Fibroblast of the conjunctiva (primary cell): Measurements from ENCODE around the gene TRIM32.

Experiments used
- DNase-seq: peaks from one replicate; pipeline ENCODE4 v3.0.0-alpha.2; 2010; ENCODE audit warnings: low read depth

Gene TRIM32

GRCh38 chr9:116687074-116687753 is at the start of gene TRIM32:
TRIM32 (plus strand) TSS chr9:116687305; CDS start chr9:116697743, 10,438 bp downstream.
- DNase-seq: peak; percentile 69

GRCh38 chr9:116639251-116639741 is 47.8 kb upstream of the TRIM32 start:
- DNase-seq: no peak

GRCh38 chr9:116641292-116642059 is 45.6 kb upstream of the TRIM32 start:
- DNase-seq: no peak

GRCh38 chr9:116643691-116644090 is 43.4 kb upstream of the TRIM32 start:
- DNase-seq: peak; percentile 36

GRCh38 chr9:116644091-116644688 is 42.9 kb upstream of the TRIM32 start:
- peak; percentile 56 for DNase-seq

- peak; percentile 43 for DNase-seq
Measured at GRCh38 chr9:116646661-116647514, 40.2 kb upstream of the TRIM32 start.

- no peak for DNase-seq
Measured at GRCh38 chr9:116647515-116647809, 39.6 kb upstream of the TRIM32 start.

GRCh38 chr9:116653348-116654058 is 33.6 kb upstream of the TRIM32 start:
- DNase-seq: no peak

GRCh38 chr9:116654059-116654355 is 33.1 kb upstream of the TRIM32 start:
- DNase-seq: no peak

- DNase-seq: no peak
Measured at GRCh38 chr9:116656501-116656971, 30.6 kb upstream of the TRIM32 start.

- no peak for DNase-seq
Measured at GRCh38 chr9:116656977-116657376, 30.1 kb upstream of the TRIM32 start.

GRCh38 chr9:116658265-116658664 is 28.8 kb upstream of the TRIM32 start:
- no peak for DNase-seq

- DNase-seq: peak; percentile 81
Measured at GRCh38 chr9:116661037-116661954, 25.8 kb upstream of the TRIM32 start.

GRCh38 chr9:116662646-116663310 is 24.3 kb upstream of the TRIM32 start:
- DNase-seq: no peak

- DNase-seq: no peak
Measured at GRCh38 chr9:116663581-116663980, 23.5 kb upstream of the TRIM32 start.

- DNase-seq: no peak
Measured at GRCh38 chr9:116668970-116669695, 18.0 kb upstream of the TRIM32 start.

- DNase-seq: no peak
Measured at GRCh38 chr9:116671605-116672004, 15.5 kb upstream of the TRIM32 start.

- DNase-seq: no peak
Measured at GRCh38 chr9:116673375-116673774, 13.7 kb upstream of the TRIM32 start.
